A673 (cell line): ENCODE results near the gene SLC35F1. TPM values are rescaled to one million over a fixed set of nuclear protein-coding genes. Genes with fewer than 3 reads are reported as not detected.

Source experiments
- BruUV-seq: library from RNA; stranded (reverse); fragments of 400-500 nt; replicated peaks from 2 replicates; lab custom pipeline; 2021; lab: Mats Ljungman, UMichigan
- CTCF ChIA-PET: fragments of 300-600 bp; sonication (Branson Sonifier 250); formaldehyde crosslinking; loops from one replicate; lab custom pipeline; 2022; ENCODE audit warnings: antibody characterized with exemption; lab: Charles Lee
- POLR2A ChIA-PET: fragments of 300-600 bp; sonication (Branson Sonifier 250); formaldehyde crosslinking; loops from one replicate; lab custom pipeline; 2022; ENCODE audit warnings: antibody characterized with exemption; ENCODE audit not compliant: low non-redundant PET; lab: Charles Lee
- DNase-seq: peaks from one replicate; pipeline ENCODE4 v3.0.0-alpha.2; 2015; ENCODE audit warnings: low spot score
- H3K27ac ChIP-seq: fragments of 200-600 bp; sonication (generic); 2 replicates; pipeline ENCODE4 v1.5.1; 2016; ENCODE audit warnings: mixed run types, low read depth, mild to moderate bottlenecking, mixed read lengths, antibody characterized with exemption, low read length; ENCODE audit not compliant: poor library complexity, severe bottlenecking
- H3K27me3 ChIP-seq: fragments of 200-600 bp; sonication (generic); replicated peaks from 2 replicates; pipeline ENCODE4 v1.6.1; 2017; ENCODE audit warnings: mixed run types, low read depth, mild to moderate bottlenecking, mixed read lengths, antibody characterized with exemption, low read length; ENCODE audit not compliant: insufficient read depth, poor library complexity
- H3K36me3 ChIP-seq: fragments of 200-600 bp; sonication (generic); 2 replicates; pipeline ENCODE4 v1.6.1; 2016; ENCODE audit warnings: mixed run types, mild to moderate bottlenecking, mixed read lengths, antibody characterized with exemption, low read length; ENCODE audit not compliant: insufficient read depth, poor library complexity, severe bottlenecking
- H3K4me1 ChIP-seq: fragments of 200-600 bp; sonication (generic); 2 replicates; pipeline ENCODE4 v1.6.1; 2017; ENCODE audit warnings: mixed run types, mild to moderate bottlenecking, mixed read lengths, antibody characterized with exemption, low read length; ENCODE audit not compliant: insufficient read depth, poor library complexity, severe bottlenecking
- H3K4me3 ChIP-seq: fragments of 200-600 bp; sonication (generic); 2 replicates; pipeline ENCODE4 v1.5.1; 2016; ENCODE audit warnings: low read depth, mixed run types, mild to moderate bottlenecking, mixed read lengths, low read length; ENCODE audit not compliant: poor library complexity, severe bottlenecking
- H3K9me3 ChIP-seq: fragments of 200-600 bp; sonication (generic); 2 replicates; pipeline ENCODE4 v1.6.1; 2016; ENCODE audit warnings: mixed run types, low read depth, mild to moderate bottlenecking, mixed read lengths, antibody characterized with exemption, low read length; ENCODE audit not compliant: poor library complexity, severe bottlenecking
- CTCF ChIP-seq: fragments of 300-800, 200-600 bp; sonication (generic); conservative IDR thresholded peaks from 2 replicates; pipeline ENCODE4 v1.5.1; 2017; ENCODE audit warnings: low read depth, mild to moderate bottlenecking, antibody characterized with exemption, low read length, moderate library complexity, mixed read lengths
- EZH2 ChIP-seq: fragments of 200-600 bp; sonication (generic); IDR thresholded peaks from 2 replicates; pipeline ENCODE4 v1.6.1; 2017; ENCODE audit warnings: borderline replicate concordance, low read depth, mild to moderate bottlenecking, mixed read lengths, antibody characterized with exemption, low read length; ENCODE audit not compliant: poor library complexity, severe bottlenecking
- intact Hi-C: fragments of 100-400 bp; cut with micrococcal nuclease; formaldehyde crosslinking; loops from one replicate; pipeline ENCODE4 v1.10.0; 2022; ENCODE audit not compliant: unreplicated experiment
- total RNA-seq: library from RNA; stranded (reverse); gene quantifications from 2 replicates; pipeline ENCODE4 v1.2.3, GENCODE V29; 2021

Gene SLC35F1
- total RNA-seq, 1 experiment from 2014 or later: 5.3 TPM

GRCh38 chr6:118335325-118335816, 428.3 kb downstream of the SLC35F1 start:
- no peaks in the 10 kb centered on the region for H3K9me3 ChIP-seq
- peaks cover 5% of the 10 kb centered on the region for H3K27me3 ChIP-seq
- intact Hi-C loops: no loop called here
- CTCF ChIA-PET: no interaction called here
- H3K4me1 ChIP-seq: no peaks in the 10 kb centered on the region
- no peak for DNase-seq
- no peak overlapping the region for H3K4me3 ChIP-seq
- POLR2A ChIA-PET: no interaction called here
- no peak for TF ChIP-seq EZH2
- no peak for TF ChIP-seq CTCF
- no peak overlapping the region for H3K27ac ChIP-seq
- no TSS peak for BruUV-seq
- H3K36me3 ChIP-seq: no peaks in the 10 kb centered on the region

- peaks cover 6% of the 10 kb centered on the region for H3K27me3 ChIP-seq
- DNase-seq: no peak
- TF ChIP-seq EZH2: no peak
- no peak for TF ChIP-seq CTCF
- no peaks in the 10 kb centered on the region for H3K36me3 ChIP-seq
- ChIA-PET POLR2A (no interaction called here), CTCF (no interaction called here)
- H3K9me3 ChIP-seq: no peaks in the 10 kb centered on the region
- no peak overlapping the region for H3K4me3 ChIP-seq
- intact Hi-C loops: no loop called here
- no peak overlapping the region for H3K27ac ChIP-seq
- BruUV-seq: no TSS peak
- H3K4me1 ChIP-seq: no peaks in the 10 kb centered on the region
Measured at GRCh38 chr6:118344014-118344670, 437.1 kb downstream of the SLC35F1 start.

GRCh38 chr6:118350881-118351430, 443.9 kb downstream of the SLC35F1 start:
- TF ChIP-seq CTCF: no peak
- no peak for TF ChIP-seq EZH2
- intact Hi-C loops: no loop called here
- no peaks in the 10 kb centered on the region for H3K4me1 ChIP-seq
- no peak for DNase-seq
- no peaks in the 10 kb centered on the region for H3K27me3 ChIP-seq
- no TSS peak for BruUV-seq
- no peak overlapping the region for H3K27ac ChIP-seq
- no peaks in the 10 kb centered on the region for H3K36me3 ChIP-seq
- ChIA-PET POLR2A (no interaction called here), CTCF (no interaction called here)
- H3K4me3 ChIP-seq: no peak overlapping the region
- H3K9me3 ChIP-seq: no peaks in the 10 kb centered on the region
